NCI-H345 (cell line): ENCODE measurements around the gene TVP23C.
A peak's percentile ranks its signal among the peaks of the same experiment; 100 is the strongest.
"Not testable (repeated sequence)": the region's sequence is repeated elsewhere in the genome, so short reads cannot be mapped to it uniquely, and the experiment has no call there.

Source experiments
- DNase-seq: peaks from one replicate; lab custom pipeline; 2025; lab: John Stamatoyannopoulos, UW

The TVP23C gene

GRCh38 chr17:15563375-15563857, at the start of gene TVP23C:
TSS of gene TVP23C (minus strand) at chr17:15563483. CDS start at chr17:15563448, 35 bp downstream.
- peak; percentile 45 for DNase-seq

GRCh38 chr17:15592960-15593359, 29.7 kb upstream of the TVP23C start:
- not testable (repeated sequence) for DNase-seq

- not testable (repeated sequence) for DNase-seq
Measured at GRCh38 chr17:15591986-15592385, 28.7 kb upstream of the TVP23C start.

GRCh38 chr17:15590844-15591243, 27.6 kb upstream of the TVP23C start:
- DNase-seq, result not testable (repeated sequence)

GRCh38 chr17:15589544-15590536, 26.6 kb upstream of the TVP23C start:
- not testable (repeated sequence) for DNase-seq

GRCh38 chr17:15588017-15588416, 24.7 kb upstream of the TVP23C start:
- DNase-seq, result peak; percentile 36

GRCh38 chr17:15583313-15583712, 20.0 kb upstream of the TVP23C start:
- DNase-seq, result not testable (repeated sequence)

- DNase-seq, result not testable (repeated sequence)
Measured at GRCh38 chr17:15581462-15581861, 18.2 kb upstream of the TVP23C start.

GRCh38 chr17:15576848-15577247, 13.6 kb upstream of the TVP23C start:
- DNase-seq, result not testable (repeated sequence)

- DNase-seq, result not testable (repeated sequence)
Measured at GRCh38 chr17:15574660-15575059, 11.4 kb upstream of the TVP23C start.

GRCh38 chr17:15573870-15574269, 10.6 kb upstream of the TVP23C start:
- not testable (repeated sequence) for DNase-seq

- DNase-seq, result not testable (repeated sequence)
Measured at GRCh38 chr17:15562613-15563374, 489 bp downstream of the TVP23C start.

GRCh38 chr17:15561439-15561838, 1.8 kb downstream of the TVP23C start:
- not testable (repeated sequence) for DNase-seq

GRCh38 chr17:15558403-15559105, 4.7 kb downstream of the TVP23C start:
- not testable (repeated sequence) for DNase-seq

- not testable (repeated sequence) for DNase-seq
Measured at GRCh38 chr17:15557334-15557832, 5.9 kb downstream of the TVP23C start.

GRCh38 chr17:15552932-15553331, 10.4 kb downstream of the TVP23C start:
- DNase-seq, result not testable (repeated sequence)

- not testable (repeated sequence) for DNase-seq
Measured at GRCh38 chr17:15549552-15549951, 13.7 kb downstream of the TVP23C start.

GRCh38 chr17:15546604-15547003, 16.7 kb downstream of the TVP23C start:
- not testable (repeated sequence) for DNase-seq

- not testable (repeated sequence) for DNase-seq
Measured at GRCh38 chr17:15540371-15541219, 22.7 kb downstream of the TVP23C start.

- DNase-seq, result not testable (repeated sequence)
Measured at GRCh38 chr17:15533122-15533521, 30.2 kb downstream of the TVP23C start.
